T-helper 1 cell (primary cell): ENCODE measurements around the gene TRPM8.

ENCODE experiments used
- DNase-seq, 5 donors: peaks; one replicate each; pipeline ENCODE4 v3.0.0-alpha.2; 2012 to 2020

Gene TRPM8

DNA sequence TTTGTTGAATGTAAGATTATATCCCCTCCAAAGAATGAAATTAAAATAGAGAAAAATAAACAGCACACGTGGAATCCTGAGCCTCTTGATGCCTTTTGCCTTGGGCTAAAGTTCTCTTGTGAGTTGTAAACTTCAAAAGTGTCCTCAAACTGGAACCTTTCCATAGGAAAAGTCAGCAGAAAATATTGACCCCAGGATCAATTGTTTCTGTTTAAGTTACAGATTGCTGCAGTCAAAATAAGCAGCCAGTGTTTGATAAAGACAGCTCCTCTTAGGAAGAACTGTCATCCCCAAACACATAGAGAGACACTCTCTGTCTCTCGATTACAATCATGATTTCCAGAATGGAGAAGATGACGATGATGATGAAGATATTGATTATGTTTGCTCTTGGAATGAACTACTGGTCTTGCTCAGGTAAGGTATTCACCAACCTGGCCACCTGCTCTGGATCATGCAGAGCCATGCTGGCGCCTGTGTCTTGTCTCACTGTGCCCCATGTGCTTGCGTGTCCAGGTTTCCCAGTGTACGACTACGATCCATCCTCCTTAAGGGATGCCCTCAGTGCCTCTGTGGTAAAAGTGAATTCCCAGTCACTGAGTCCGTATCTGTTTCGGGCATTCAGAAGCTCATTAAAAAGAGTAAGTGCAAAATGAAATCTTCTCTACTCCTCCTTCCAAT is 133.4 kb downstream of the TRPM8 start, which contains the start of gene SPP2:
Gene SPP2, plus strand, starts transcription at position 248 of the 681 bp plus-strand sequence. Its CDS starts 85 bp downstream, at position 333.
- no peak for DNase-seq

DNA sequence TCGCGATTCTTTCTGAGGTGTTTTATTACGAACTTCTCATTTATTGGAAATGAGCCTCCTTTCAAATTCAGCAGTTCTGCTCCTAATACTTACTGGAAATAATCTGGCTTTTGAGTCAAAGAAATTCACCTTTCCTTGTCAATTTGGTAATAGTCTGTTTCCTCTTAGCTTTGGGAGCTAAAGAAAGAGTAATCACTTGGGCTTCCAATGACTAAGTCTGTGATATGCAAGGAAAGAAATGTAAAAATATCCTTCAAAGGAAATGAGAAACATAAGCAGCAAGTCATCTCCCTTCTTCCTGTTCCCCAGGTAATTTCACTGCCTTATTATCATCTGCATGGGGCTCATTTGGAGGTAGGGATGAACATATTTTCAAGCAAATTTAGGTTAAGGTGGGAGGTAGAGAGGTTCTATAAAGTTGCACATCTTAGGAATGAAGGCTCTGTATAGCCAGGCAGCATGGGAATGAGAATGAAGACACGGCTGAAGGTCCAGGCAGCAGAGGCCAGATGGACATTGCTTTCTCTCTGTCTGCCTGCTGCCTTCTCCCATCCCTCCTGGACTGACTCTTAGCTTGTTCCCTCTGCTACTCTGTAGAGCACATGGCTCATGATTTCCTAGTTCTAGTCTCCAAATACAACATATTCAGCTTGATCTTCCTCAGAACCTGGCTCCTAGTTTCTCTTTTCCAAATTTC is 134.3 kb downstream of the TRPM8 start:
- no peak for DNase-seq

GRCh38 chr2:234058881-234059280 is 141.7 kb downstream of the TRPM8 start:
- no peak for DNase-seq

DNA sequence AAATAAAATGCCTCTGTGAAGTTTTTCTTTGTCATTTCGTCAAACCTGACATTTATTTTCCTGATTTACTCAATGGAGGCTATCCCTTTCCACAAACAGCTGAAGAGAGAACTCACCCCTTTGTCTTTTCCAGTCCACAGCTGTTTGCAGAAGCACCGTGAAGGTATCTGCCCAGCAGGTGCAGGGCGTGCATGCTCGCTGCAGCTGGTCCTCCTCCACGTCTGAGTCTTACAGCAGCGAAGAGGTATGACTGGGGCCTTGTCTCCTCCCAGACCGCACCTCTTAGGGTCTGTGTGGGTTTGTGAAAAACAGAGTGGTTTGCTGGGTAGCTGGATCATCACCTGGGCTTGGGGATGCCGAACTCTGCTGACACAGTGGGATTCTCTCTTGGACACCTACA is 143.1 kb downstream of the TRPM8 start:
- DNase-seq = no peak

DNA sequence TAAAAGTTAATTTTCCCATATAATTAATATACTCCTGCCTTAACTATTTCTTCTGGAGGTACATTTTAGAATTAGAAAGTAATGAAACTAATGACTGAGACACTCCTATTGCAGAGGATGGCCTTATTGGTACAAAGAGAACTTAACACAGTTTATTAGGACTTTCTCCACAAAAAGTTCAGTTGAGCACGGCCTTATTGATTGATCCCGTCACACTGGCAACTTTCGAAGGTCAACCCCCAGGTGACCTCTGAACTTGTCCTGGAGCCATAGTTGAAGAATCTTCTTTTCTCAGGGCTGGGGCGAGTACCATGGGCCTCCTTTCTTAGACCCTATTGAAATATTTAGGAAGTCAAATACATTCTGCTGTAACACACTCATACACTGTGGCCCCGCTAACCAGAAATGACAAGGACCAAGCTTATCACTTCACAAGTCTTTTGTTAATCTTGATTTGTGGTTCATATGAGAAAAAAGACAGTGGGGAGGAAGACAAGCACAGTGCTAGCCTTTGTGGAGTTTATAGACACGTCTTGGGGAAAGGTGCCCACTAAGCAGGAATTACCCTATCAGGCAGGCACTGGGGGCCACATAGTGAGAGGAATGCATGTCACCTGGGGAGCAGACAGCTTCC is 144.6 kb downstream of the TRPM8 start:
- no peak for DNase-seq

DNA sequence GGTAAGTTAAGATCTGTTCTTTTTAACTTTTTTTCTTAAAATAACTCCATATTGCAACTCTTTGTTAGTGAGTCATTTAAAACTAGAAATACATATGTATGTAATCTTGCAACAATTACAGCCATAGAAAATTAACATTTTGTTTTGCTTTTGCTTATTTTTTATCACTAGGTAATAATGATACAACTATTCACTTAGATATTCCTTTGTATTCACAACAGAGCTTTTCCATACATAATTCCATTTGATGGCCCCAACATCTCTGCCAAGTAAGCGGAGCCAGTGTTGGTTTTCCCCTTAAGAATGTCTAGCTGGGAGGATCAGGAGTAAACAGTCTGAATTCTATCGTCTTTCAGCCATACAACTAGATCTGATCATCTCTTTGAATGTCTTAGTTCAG is 149.4 kb downstream of the TRPM8 start:
- DNase-seq = no peak
